Activated CD4-positive, alpha-beta T cell treated with anti-CD3 and anti-CD28 coated beads, Interleukin-2, Interleukin-4, amounts not matched to agents 100 ng/mL and 50 ng/mL, durations not matched to agents 16 hours and 8 hours (primary cell): ENCODE data around the gene FBL.
A peak's percentile ranks its signal among the peaks of the same experiment; 100 is the strongest.
"Not testable (repeated sequence)": the region's sequence is repeated elsewhere in the genome, so short reads cannot be mapped to it uniquely, and the experiment has no call there.

Experiments used
- DNase-seq: peaks from one replicate; pipeline ENCODE4 v3.0.0-alpha.2; 2020; ENCODE audit warnings: low spot score

FBL gene

GRCh38 chr19:39845933-39846677 lies at the start of gene FBL:
TSS of gene FBL (minus strand) at chr19:39846379. CDS start at chr19:39846300, 79 bp downstream.
- DNase-seq = peak; percentile 98

- not testable (repeated sequence) for DNase-seq
Measured at GRCh38 chr19:39895096-39895495, 48.9 kb upstream of the FBL start.

GRCh38 chr19:39894236-39894606 lies 48.0 kb upstream of the FBL start:
- not testable (repeated sequence) for DNase-seq

- DNase-seq = not testable (repeated sequence)
Measured at GRCh38 chr19:39893366-39894235, 47.4 kb upstream of the FBL start.

- DNase-seq = not testable (repeated sequence)
Measured at GRCh38 chr19:39892506-39892902, 46.3 kb upstream of the FBL start.

GRCh38 chr19:39891660-39892505 lies 45.7 kb upstream of the FBL start:
- DNase-seq = not testable (repeated sequence)

- no peak for DNase-seq
Measured at GRCh38 chr19:39890755-39891551, 44.8 kb upstream of the FBL start.

- DNase-seq = not testable (repeated sequence)
Measured at GRCh38 chr19:39889872-39890754, 43.9 kb upstream of the FBL start.

- DNase-seq = not testable (repeated sequence)
Measured at GRCh38 chr19:39887456-39887951, 41.3 kb upstream of the FBL start.

- DNase-seq = not testable (repeated sequence)
Measured at GRCh38 chr19:39885821-39886554, 39.8 kb upstream of the FBL start.

- not testable (repeated sequence) for DNase-seq
Measured at GRCh38 chr19:39884721-39885120, 38.5 kb upstream of the FBL start.

GRCh38 chr19:39882645-39883044 lies 36.5 kb upstream of the FBL start:
- not testable (repeated sequence) for DNase-seq

GRCh38 chr19:39881495-39882110 lies 35.4 kb upstream of the FBL start:
- DNase-seq = peak; percentile 50

- not testable (repeated sequence) for DNase-seq
Measured at GRCh38 chr19:39880241-39880640, 34.1 kb upstream of the FBL start.

- DNase-seq = not testable (repeated sequence)
Measured at GRCh38 chr19:39879796-39880195, 33.6 kb upstream of the FBL start.

GRCh38 chr19:39878866-39879265 lies 32.7 kb upstream of the FBL start:
- DNase-seq = not testable (repeated sequence)

GRCh38 chr19:39878398-39878797 lies 32.2 kb upstream of the FBL start:
- DNase-seq = no peak

GRCh38 chr19:39877982-39878381 lies 31.8 kb upstream of the FBL start:
- DNase-seq = not testable (repeated sequence)

- not testable (repeated sequence) for DNase-seq
Measured at GRCh38 chr19:39877488-39877887, 31.3 kb upstream of the FBL start.
